SK-N-SH (cell line): ENCODE measurements around the gene ACSL3. TPM values are rescaled to one million over a fixed set of nuclear protein-coding genes. Genes with fewer than 3 reads are reported as not detected.
A peak's percentile ranks its signal among the peaks of the same experiment; 100 is the strongest.

Experiments used
- CTCF ChIA-PET: fragments of 300-600, 350-600 bp; formaldehyde crosslinking; extraction: SDS; loops from one replicate; lab custom pipeline; 2021; lab: Yijun Ruan, JAX
- POLR2A ChIA-PET: fragments of 350-600 bp; sonication (Branson Sonifier 250); formaldehyde crosslinking; extraction: SDS; loops from one replicate; lab custom pipeline; 2020; ENCODE audit warnings: antibody characterized with exemption, inconsistent platforms; lab: Yijun Ruan, JAX
- DNase-seq: peaks from one replicate; pipeline ENCODE4 v3.0.0; 2012
- H2AFZ ChIP-seq: fragments of 200-600 bp; sonication (generic); 2 replicates; pipeline ENCODE4 v1.8.1; 2016; ENCODE audit warnings: antibody characterized with exemption, mild to moderate bottlenecking, low read depth
- H3F3A ChIP-seq: fragments of 200-600 bp; sonication (generic); replicated peaks from 2 replicates; pipeline ENCODE3; 2016; ENCODE audit warnings: antibody characterized with exemption, mild to moderate bottlenecking; ENCODE audit not compliant: insufficient read depth
- H3K27ac ChIP-seq, 2 experiments: fragments of 200-500 bp in 1 of 2; fragments of 200-600 bp in 1 of 2; sonication (Bioruptor generic) in 1 of 2; sonication (generic), shearing (Covaris generic) in 1 of 2; 2 replicates each; pipeline versions ENCODE4 v1.5.1 to v1.6.1; 2014 to 2016; ENCODE audit warnings: low read depth in 2 of 2, inconsistent platforms in 1 of 2, low read length in 1 of 2, mild to moderate bottlenecking in 1 of 2, mixed read lengths in 1 of 2
- H3K27me3 ChIP-seq: fragments of 200-600 bp; sonication (generic), shearing (Covaris generic); 2 replicates; pipeline ENCODE4 v1.6.1; 2016; ENCODE audit warnings: mixed run types; ENCODE audit not compliant: insufficient read depth
- H3K36me3 ChIP-seq, 2 experiments: fragments of 200-500 bp in 1 of 2; fragments of 200-600 bp in 1 of 2; sonication (Bioruptor generic) in 1 of 2; sonication (generic) in 1 of 2; replicated peaks in 1 of 2; 2 replicates each; pipeline versions ENCODE3 to v1.5.1; 2014 to 2016; ENCODE audit warnings: low read length in 1 of 2, mild to moderate bottlenecking in 1 of 2; ENCODE audit not compliant: insufficient read depth in 2 of 2, control insufficient read depth in 1 of 2
- H3K4me1 ChIP-seq, 2 experiments: fragments of 200-500 bp in 1 of 2; fragments of 200-600 bp in 1 of 2; sonication (Bioruptor generic) in 1 of 2; sonication (generic), shearing (Covaris generic) in 1 of 2; 2 replicates each; pipeline versions ENCODE4 v1.5.1 to v1.6.1; 2014 to 2016; ENCODE audit warnings: low read depth in 1 of 2, low read length in 1 of 2, mixed run types in 1 of 2; ENCODE audit not compliant: insufficient read depth in 2 of 2, control insufficient read depth in 1 of 2
- H3K4me2 ChIP-seq: fragments of 200-600 bp; sonication (generic), shearing (Covaris generic); 2 replicates; pipeline ENCODE4 v1.6.1; 2017; ENCODE audit warnings: mixed run types
- H3K4me3 ChIP-seq, 2 experiments: fragments of 200-500 bp in 1 of 2; fragments of 200-600 bp in 1 of 2; sonication (Bioruptor generic) in 1 of 2; sonication (generic), shearing (Covaris generic) in 1 of 2; 2 replicates each; pipeline versions ENCODE4 v1.5.1 to v1.8.1; 2014 to 2016; ENCODE audit warnings: low read depth in 2 of 2, inconsistent platforms in 1 of 2, low read length in 1 of 2, mild to moderate bottlenecking in 1 of 2, mixed read lengths in 1 of 2, moderate library complexity in 1 of 2
- H3K79me2 ChIP-seq: fragments of 200-600 bp; sonication (generic); 2 replicates; pipeline ENCODE4 v1.8.1; 2017; ENCODE audit warnings: mild to moderate bottlenecking; ENCODE audit not compliant: insufficient read depth
- H3K9ac ChIP-seq: fragments of 200-600 bp; sonication (generic); 2 replicates; pipeline ENCODE4 v1.6.1; 2017; ENCODE audit warnings: mixed run types
- H3K9me2 ChIP-seq: fragments of 200-600 bp; sonication (generic); 2 replicates; pipeline ENCODE4 v1.6.1; 2017; ENCODE audit warnings: mixed run types
- H3K9me3 ChIP-seq: fragments of 200-600 bp; sonication (generic); 2 replicates; pipeline ENCODE4 v1.6.1; 2017; ENCODE audit warnings: mixed run types, mild to moderate bottlenecking, moderate library complexity
- H4K20me1 ChIP-seq: fragments of 200-600 bp; sonication (generic); 2 replicates; pipeline ENCODE4 v1.6.1; 2017; ENCODE audit warnings: mild to moderate bottlenecking, mixed run types; ENCODE audit not compliant: insufficient read depth
- CHD2 ChIP-seq: fragments of 150-350 bp; IDR thresholded peaks from 2 replicates; pipeline ENCODE4 v1.6.1; 2018; ENCODE audit warnings: low read length; ENCODE audit not compliant: partially characterized antibody
- ELF1 ChIP-seq: IDR thresholded peaks from 2 replicates; pipeline ENCODE4 v1.4.0; 2012
- EP300 ChIP-seq, 2 experiments: IDR thresholded peaks; 2 replicates each; pipeline versions ENCODE4 v1.4.0 to v1.6.1; 2012; ENCODE audit warnings: borderline replicate concordance in 1 of 2, low read depth in 1 of 2, low read length in 1 of 2
- EZH2phosphoT487 ChIP-seq: fragments of 200-600 bp; sonication (generic); IDR thresholded peaks from 2 replicates; pipeline ENCODE4 v1.6.1; 2017; ENCODE audit warnings: low read depth, mixed run types, mild to moderate bottlenecking, antibody characterized with exemption, moderate library complexity, borderline replicate concordance
- FOSL2 ChIP-seq: IDR thresholded peaks from 2 replicates; pipeline ENCODE4 v1.4.0; 2012; ENCODE audit warnings: low read depth, mild to moderate bottlenecking, moderate library complexity, borderline replicate concordance
- FOXJ3 ChIP-seq: sonication (generic); formaldehyde crosslinking; IDR thresholded peaks from 2 replicates; pipeline ENCODE4 v1.5.1; 2020; ENCODE audit warnings: mild to moderate bottlenecking, missing genetic modification reagents
- GABPA ChIP-seq: IDR thresholded peaks from 2 replicates; pipeline ENCODE4 v1.4.0; 2012; ENCODE audit warnings: low read depth, mild to moderate bottlenecking
- GATA2 ChIP-seq: sonication (generic); formaldehyde crosslinking; IDR thresholded peaks from 2 replicates; pipeline ENCODE4 v1.5.0; 2020; ENCODE audit warnings: mild to moderate bottlenecking, missing genetic modification reagents
- IRF3 ChIP-seq: fragments of 150-350 bp; IDR thresholded peaks from 2 replicates; pipeline ENCODE4 v1.6.1; 2016; ENCODE audit warnings: mild to moderate bottlenecking, low read depth, low read length
- JUND ChIP-seq: IDR thresholded peaks from 2 replicates; pipeline ENCODE4 v1.4.0; 2012
- MAX ChIP-seq: IDR thresholded peaks from 2 replicates; pipeline ENCODE4 v1.4.0; 2012; ENCODE audit warnings: low read depth
- MXI1 ChIP-seq: IDR thresholded peaks from 2 replicates; pipeline ENCODE4 v1.6.1; 2012; ENCODE audit warnings: mild to moderate bottlenecking, low read depth, low read length, improper control_type of control experiment
- NFIC ChIP-seq: IDR thresholded peaks from 2 replicates; pipeline ENCODE4 v1.4.0; 2012; ENCODE audit warnings: borderline replicate concordance
- NRF1 ChIP-seq: IDR thresholded peaks from 2 replicates; pipeline ENCODE4 v1.6.1; 2012; ENCODE audit warnings: low read depth, mild to moderate bottlenecking, low read length
- POLR2AphosphoS5 ChIP-seq: IDR thresholded peaks from 2 replicates; pipeline ENCODE4 v1.6.1; 2012; ENCODE audit warnings: low read depth, low read length
- RAD21 ChIP-seq: IDR thresholded peaks from 2 replicates; pipeline ENCODE4 v1.6.1; 2012; ENCODE audit warnings: mild to moderate bottlenecking, low read length
- RFX5 ChIP-seq: IDR thresholded peaks from 2 replicates; pipeline ENCODE4 v1.6.1; 2012; ENCODE audit warnings: mild to moderate bottlenecking, improper control_type of control experiment, low read length
- RXRA ChIP-seq: IDR thresholded peaks from 2 replicates; pipeline ENCODE4 v1.4.0; 2012; ENCODE audit warnings: low read depth, mild to moderate bottlenecking, borderline replicate concordance
- SIN3A ChIP-seq: IDR thresholded peaks from 2 replicates; pipeline ENCODE4 v1.6.1; 2012; ENCODE audit warnings: low read depth, mild to moderate bottlenecking, low read length, moderate library complexity, borderline replicate concordance
- SMC3 ChIP-seq: IDR thresholded peaks from 2 replicates; pipeline ENCODE4 v1.6.1; 2012; ENCODE audit warnings: low read depth, low read length, improper control_type of control experiment
- TCF12 ChIP-seq: IDR thresholded peaks from 2 replicates; pipeline ENCODE4 v1.4.0; 2012
- TEAD4 ChIP-seq: IDR thresholded peaks from 2 replicates; pipeline ENCODE4 v1.4.0; 2012; ENCODE audit warnings: mild to moderate bottlenecking, borderline replicate concordance; ENCODE audit not compliant: insufficient read depth
- YY1 ChIP-seq: IDR thresholded peaks from 2 replicates; pipeline ENCODE4 v1.4.0; 2012; ENCODE audit warnings: low read depth, mild to moderate bottlenecking
- ZBTB33 ChIP-seq: IDR thresholded peaks from 2 replicates; pipeline ENCODE4 v1.4.0; 2012; ENCODE audit warnings: low read depth, borderline replicate concordance
- WGBS: methylation state at CpG from one replicate; pipeline ENCODE4 v1.1.6; 2017; ENCODE audit warnings: low lambda C conversion rate; 5-methylcytosine and 5-hydroxymethylcytosine counted together
- polyA plus RNA-seq, 3 experiments: library from polyadenylated mRNA; depleted of rRNA; stranded (reverse); fragments of >200 nt; gene quantifications; 2 replicates each; pipeline ENCODE4 v1.2.3, GENCODE V29; 2012
- TF ChIP-seq, protein P1 (sequence below): IDR thresholded peaks from 2 replicates; pipeline ENCODE4 v1.4.0; 2012; ENCODE audit warnings: low read depth, borderline replicate concordance
- TF ChIP-seq, protein P2 (sequence below): fragments of 150-350 bp; IDR thresholded peaks from 2 replicates; pipeline ENCODE4 v1.6.1; 2017; ENCODE audit warnings: antibody characterized with exemption, low read length, low read depth, borderline replicate concordance

Gene ACSL3
- polyA plus RNA-seq (2012; rRNA removed), result 15.7 and 25.2 TPM in 2 replicates
- 23.5 and 24.5 TPM in 2 replicates for polyA plus RNA-seq (2012; cell fraction: cytosol; rRNA removed)
- 9.1 and 18.4 TPM in 2 replicates for polyA plus RNA-seq (2012; cell fraction: nucleus; rRNA removed)

DNA sequence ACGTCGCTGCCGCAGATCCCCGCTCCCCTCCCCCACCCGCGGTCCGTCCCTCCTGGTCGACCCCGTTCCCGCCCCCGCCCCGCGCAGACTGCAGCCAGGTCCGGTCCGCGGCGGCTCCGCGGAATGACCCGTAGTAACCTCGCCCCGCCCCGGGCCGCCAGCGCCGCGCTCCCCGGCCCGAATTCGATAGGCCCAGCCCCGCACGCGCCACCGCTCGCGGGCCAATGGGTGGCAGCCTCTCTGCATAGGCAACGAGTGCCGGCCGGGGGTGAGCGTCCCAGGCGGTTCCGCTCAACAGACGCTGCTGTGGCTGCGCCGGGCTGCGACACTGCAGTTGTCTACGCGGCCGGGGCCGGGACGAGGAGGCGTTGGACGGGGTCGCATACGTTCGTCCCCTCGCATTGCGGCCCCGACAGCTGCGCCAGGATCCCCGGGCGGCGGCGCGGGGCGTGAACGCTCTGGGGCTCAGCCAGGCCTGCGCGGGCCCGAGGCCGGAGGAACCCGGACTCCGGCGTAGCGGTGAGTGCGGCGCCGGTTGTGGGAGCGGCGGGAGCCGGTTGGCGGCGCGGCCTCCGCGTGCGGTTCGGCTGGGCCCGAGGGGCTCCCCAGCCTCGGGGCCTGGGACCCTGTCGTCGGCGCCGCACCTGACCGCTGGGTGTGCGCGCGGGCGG lies at the start of gene ACSL3:
Gene ACSL3, plus strand, starts transcription at position 297 of the 671 bp plus-strand sequence. CDS start 47,737 bp downstream, outside the sequence.
- ChIA-PET POLR2A (interaction anchor here (0.6 to 0.9 kb wide), 3 partner anchors 24 to 110 kb away, joined by 3 to 7 read pairs (median 3); no protein-coding TSS in a partner anchor), CTCF (interaction anchor here (1.2 to 8.0 kb wide), 8 partner anchors 41 to 1110 kb away, joined by 3 to 59 read pairs (median 10); no protein-coding TSS in a partner anchor)
- 0% methylated on average over 8 of the region's 99 CpGs for WGBS
- H4K20me1 ChIP-seq, result peaks cover 44% of the 10 kb centered on the region
- peaks cover 50% of the 10 kb centered on the region for H3K79me2 ChIP-seq
- H3K36me3 ChIP-seq, result no peaks in the 10 kb centered on the region
- no peaks in the 10 kb centered on the region for H3F3A ChIP-seq
- H3K27ac ChIP-seq, result peak within 1 kb of the TSS; percentile 68 to 95
- no peaks in the 10 kb centered on the region for H3K27me3 ChIP-seq
- peak within 1 kb of the TSS; percentile 87 for H2AFZ ChIP-seq
- H3K9me3 ChIP-seq, result no peaks in the 10 kb centered on the region
- H3K4me3 ChIP-seq, result peak within 1 kb of the TSS; percentile 69 to 95
- H3K4me1 ChIP-seq, result peaks cover 25 to 30% of the 10 kb centered on the region in 2 experiments
- peak within 1 kb of the TSS; percentile 85 for H3K9ac ChIP-seq
- DNase-seq, result peak; percentile 97
- no peaks in the 10 kb centered on the region for H3K9me2 ChIP-seq
- peak within 1 kb of the TSS; percentile 82 for H3K4me2 ChIP-seq
- peak; percentile 38 for TF ChIP-seq CHD2
- no peak; the same call in 1 of the 2 replicates for TF ChIP-seq RAD21
- peak; percentile 44; the same call in 1 of the 2 replicates for TF ChIP-seq MAX
- TF ChIP-seq, protein P1, sequence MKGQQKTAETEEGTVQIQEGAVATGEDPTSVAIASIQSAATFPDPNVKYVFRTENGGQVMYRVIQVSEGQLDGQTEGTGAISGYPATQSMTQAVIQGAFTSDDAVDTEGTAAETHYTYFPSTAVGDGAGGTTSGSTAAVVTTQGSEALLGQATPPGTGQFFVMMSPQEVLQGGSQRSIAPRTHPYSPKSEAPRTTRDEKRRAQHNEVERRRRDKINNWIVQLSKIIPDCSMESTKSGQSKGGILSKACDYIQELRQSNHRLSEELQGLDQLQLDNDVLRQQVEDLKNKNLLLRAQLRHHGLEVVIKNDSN, result peak; percentile 84
- peak; percentile 54; the same call in 1 of the 2 replicates for TF ChIP-seq MXI1
- TF ChIP-seq IRF3, result no peak
- TF ChIP-seq ELF1, result no peak
- no peak for TF ChIP-seq YY1
- TF ChIP-seq ZBTB33, result no peak
- TF ChIP-seq JUND, result no peak
- no peak for TF ChIP-seq GATA2
- no peak for TF ChIP-seq TCF12
- TF ChIP-seq NFIC, result no peak
- TF ChIP-seq SIN3A, result no peak; the same call in 1 of the 2 replicates
- no peak; the same call in 1 of the 2 replicates for TF ChIP-seq RFX5
- TF ChIP-seq EP300 (IDR thresholded peaks at IDR 0.05; ENCODE audit: borderline replicate concordance in 1 of 2, low read depth in 1 of 2, low read length in 1 of 2), result peak in 1 of 2 experiments; percentile 31; a peak in 1 of 4 replicates
- no peak for TF ChIP-seq EZH2phosphoT487
- TF ChIP-seq GABPA, result no peak
- TF ChIP-seq, protein P2, sequence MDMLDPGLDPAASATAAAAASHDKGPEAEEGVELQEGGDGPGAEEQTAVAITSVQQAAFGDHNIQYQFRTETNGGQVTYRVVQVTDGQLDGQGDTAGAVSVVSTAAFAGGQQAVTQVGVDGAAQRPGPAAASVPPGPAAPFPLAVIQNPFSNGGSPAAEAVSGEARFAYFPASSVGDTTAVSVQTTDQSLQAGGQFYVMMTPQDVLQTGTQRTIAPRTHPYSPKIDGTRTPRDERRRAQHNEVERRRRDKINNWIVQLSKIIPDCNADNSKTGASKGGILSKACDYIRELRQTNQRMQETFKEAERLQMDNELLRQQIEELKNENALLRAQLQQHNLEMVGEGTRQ, result peak; percentile 69
- TF ChIP-seq TEAD4, result no peak
- no peak for TF ChIP-seq FOXJ3 (CRISPR knock-in tag)
- peak; percentile 6; the same call in 1 of the 2 replicates for TF ChIP-seq SMC3
- TF ChIP-seq FOSL2, result no peak
- TF ChIP-seq RXRA, result peak; percentile 92
- TF ChIP-seq POLR2AphosphoS5, result peak; percentile 96
- peak; percentile 33; the same call in 1 of the 2 replicates for TF ChIP-seq NRF1
